ENCODE results near the gene SDC4. TPM values are rescaled to one million over a fixed set of nuclear protein-coding genes. Genes with fewer than 3 reads are reported as not detected.

SDC4 gene
- total RNA-seq, 2 donors from 2014 or later: 123 to 266 TPM

GRCh38 chr20:45316150-45317080 is 31.8 kb downstream of the SDC4 start:
- H3K9me3 ChIP-seq: no peaks in the 10 kb centered on the region
- no peaks in the 10 kb centered on the region for H3K4me1 ChIP-seq (replicated peaks)
- H3K27me3 ChIP-seq (replicated peaks; ENCODE audit: insufficient read depth): peaks cover 6% of the 10 kb centered on the region
- no peak for DNase-seq (ENCODE audit: low spot score)
- intact Hi-C loops (cut with DNase I): loop anchor here (2.0 to 5.0 kb wide), 3 partner anchors 56 to 456 kb away; no protein-coding TSS in a partner anchor
- no peak overlapping the region for H3K4me3 ChIP-seq
- no peaks in the 10 kb centered on the region for H3K36me3 ChIP-seq
- no peak overlapping the region for H3K27ac ChIP-seq
- 33% methylated on average over 41 of the region's 71 CpGs for WGBS
- TF ChIP-seq POLR2AphosphoS5 (IDR thresholded peaks at IDR 0.05): no peak
- TF ChIP-seq CTCF (IDR thresholded peaks at IDR 0.05): no peak
- no peak for TF ChIP-seq POLR2A (IDR thresholded peaks at IDR 0.05)

- WGBS: 93% methylated on average over 4 of the region's 4 CpGs
- H3K4me3 ChIP-seq: no peak overlapping the region
- no peak for DNase-seq (ENCODE audit: low spot score)
- H3K36me3 ChIP-seq: no peaks in the 10 kb centered on the region
- H3K9me3 ChIP-seq: no peaks in the 10 kb centered on the region
- H3K27ac ChIP-seq: no peak overlapping the region
- H3K27me3 ChIP-seq (replicated peaks; ENCODE audit: insufficient read depth): peaks cover 6% of the 10 kb centered on the region
- intact Hi-C loops (cut with DNase I): loop anchor here (2.0 to 5.0 kb wide), 3 partner anchors 57 to 457 kb away; no protein-coding TSS in a partner anchor
- no peaks in the 10 kb centered on the region for H3K4me1 ChIP-seq (replicated peaks)
- TF ChIP-seq POLR2A (IDR thresholded peaks at IDR 0.05) (no peak), CTCF (IDR thresholded peaks at IDR 0.05) (no peak), POLR2AphosphoS5 (IDR thresholded peaks at IDR 0.05) (no peak)
Observed at GRCh38 chr20:45315672-45316071, 32.6 kb downstream of the SDC4 start.

GRCh38 chr20:45313943-45314342 is 34.3 kb downstream of the SDC4 start:
- no peak overlapping the region for H3K27ac ChIP-seq
- H3K4me3 ChIP-seq: no peak overlapping the region
- intact Hi-C loops (cut with DNase I): no loop called here
- WGBS: 81% methylated on average over 11 of the region's 11 CpGs
- H3K4me1 ChIP-seq (replicated peaks): no peaks in the 10 kb centered on the region
- no peaks in the 10 kb centered on the region for H3K36me3 ChIP-seq
- TF ChIP-seq POLR2A (IDR thresholded peaks at IDR 0.05) (no peak), CTCF (IDR thresholded peaks at IDR 0.05) (no peak), POLR2AphosphoS5 (IDR thresholded peaks at IDR 0.05) (no peak)
- DNase-seq (ENCODE audit: low spot score): no peak
- H3K27me3 ChIP-seq (replicated peaks; ENCODE audit: insufficient read depth): peaks cover 6% of the 10 kb centered on the region
- no peaks in the 10 kb centered on the region for H3K9me3 ChIP-seq

DNA sequence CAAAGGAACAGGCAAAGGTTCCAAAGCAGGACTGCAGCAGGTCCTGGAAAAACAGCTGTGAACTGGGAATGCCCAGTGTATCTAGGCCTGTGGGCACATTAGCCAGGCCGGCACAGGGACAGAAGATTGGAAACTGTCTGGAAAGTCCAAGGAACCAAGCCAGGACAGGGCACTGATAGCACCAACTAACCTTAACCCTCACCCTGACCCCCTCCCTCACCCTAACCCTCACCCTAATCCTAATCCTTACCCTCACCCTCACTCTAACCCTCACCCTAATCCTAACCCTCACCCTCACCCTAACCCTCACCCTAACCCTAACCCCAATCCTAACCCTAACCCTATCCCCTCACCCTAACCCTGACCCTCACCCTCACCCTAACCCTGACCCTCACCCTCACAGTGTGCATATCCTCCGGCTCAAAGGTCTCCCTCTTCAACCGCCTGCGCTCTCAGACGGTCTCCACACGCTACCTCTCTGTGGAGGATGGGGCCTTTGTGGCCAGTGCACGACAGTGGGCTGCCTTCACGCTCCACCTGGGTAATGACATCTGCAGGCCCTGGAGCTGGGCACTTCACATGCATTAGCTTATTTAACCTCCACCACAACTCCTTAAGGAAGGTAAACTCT is 35.0 kb downstream of the SDC4 start:
- DNase-seq (ENCODE audit: low spot score): no peak
- Histone ChIP-seq H3K27me3 (replicated peaks; ENCODE audit: insufficient read depth) (peaks cover 6% of the 10 kb centered on the region), H3K4me3 (no peak overlapping the region), H3K27ac (no peak overlapping the region), H3K9me3 (no peaks in the 10 kb centered on the region), H3K4me1 (replicated peaks) (no peaks in the 10 kb centered on the region), H3K36me3 (no peaks in the 10 kb centered on the region)
- no peak for TF ChIP-seq CTCF (IDR thresholded peaks at IDR 0.05)
- no peak for TF ChIP-seq POLR2AphosphoS5 (IDR thresholded peaks at IDR 0.05)
- no peak for TF ChIP-seq POLR2A (IDR thresholded peaks at IDR 0.05)
- 92% methylated on average over 8 of the region's 8 CpGs for WGBS
- intact Hi-C loops (cut with DNase I): no loop called here
